HG03108 (cell line): Measurements from ENCODE around the gene ADAM10.
"Not testable (repeated sequence)": the region's sequence is repeated elsewhere in the genome, so short reads cannot be mapped to it uniquely, and the experiment has no call there.

Experiments
- ATAC-seq: cut with Tn5 transposase; IDR thresholded peaks from one replicate; pipeline ENCODE4 v1.9.1; 2021; ENCODE audit warnings: moderate library complexity; ENCODE audit not compliant: unreplicated experiment

The ADAM10 gene, protein sequence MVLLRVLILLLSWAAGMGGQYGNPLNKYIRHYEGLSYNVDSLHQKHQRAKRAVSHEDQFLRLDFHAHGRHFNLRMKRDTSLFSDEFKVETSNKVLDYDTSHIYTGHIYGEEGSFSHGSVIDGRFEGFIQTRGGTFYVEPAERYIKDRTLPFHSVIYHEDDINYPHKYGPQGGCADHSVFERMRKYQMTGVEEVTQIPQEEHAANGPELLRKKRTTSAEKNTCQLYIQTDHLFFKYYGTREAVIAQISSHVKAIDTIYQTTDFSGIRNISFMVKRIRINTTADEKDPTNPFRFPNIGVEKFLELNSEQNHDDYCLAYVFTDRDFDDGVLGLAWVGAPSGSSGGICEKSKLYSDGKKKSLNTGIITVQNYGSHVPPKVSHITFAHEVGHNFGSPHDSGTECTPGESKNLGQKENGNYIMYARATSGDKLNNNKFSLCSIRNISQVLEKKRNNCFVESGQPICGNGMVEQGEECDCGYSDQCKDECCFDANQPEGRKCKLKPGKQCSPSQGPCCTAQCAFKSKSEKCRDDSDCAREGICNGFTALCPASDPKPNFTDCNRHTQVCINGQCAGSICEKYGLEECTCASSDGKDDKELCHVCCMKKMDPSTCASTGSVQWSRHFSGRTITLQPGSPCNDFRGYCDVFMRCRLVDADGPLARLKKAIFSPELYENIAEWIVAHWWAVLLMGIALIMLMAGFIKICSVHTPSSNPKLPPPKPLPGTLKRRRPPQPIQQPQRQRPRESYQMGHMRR

DNA sequence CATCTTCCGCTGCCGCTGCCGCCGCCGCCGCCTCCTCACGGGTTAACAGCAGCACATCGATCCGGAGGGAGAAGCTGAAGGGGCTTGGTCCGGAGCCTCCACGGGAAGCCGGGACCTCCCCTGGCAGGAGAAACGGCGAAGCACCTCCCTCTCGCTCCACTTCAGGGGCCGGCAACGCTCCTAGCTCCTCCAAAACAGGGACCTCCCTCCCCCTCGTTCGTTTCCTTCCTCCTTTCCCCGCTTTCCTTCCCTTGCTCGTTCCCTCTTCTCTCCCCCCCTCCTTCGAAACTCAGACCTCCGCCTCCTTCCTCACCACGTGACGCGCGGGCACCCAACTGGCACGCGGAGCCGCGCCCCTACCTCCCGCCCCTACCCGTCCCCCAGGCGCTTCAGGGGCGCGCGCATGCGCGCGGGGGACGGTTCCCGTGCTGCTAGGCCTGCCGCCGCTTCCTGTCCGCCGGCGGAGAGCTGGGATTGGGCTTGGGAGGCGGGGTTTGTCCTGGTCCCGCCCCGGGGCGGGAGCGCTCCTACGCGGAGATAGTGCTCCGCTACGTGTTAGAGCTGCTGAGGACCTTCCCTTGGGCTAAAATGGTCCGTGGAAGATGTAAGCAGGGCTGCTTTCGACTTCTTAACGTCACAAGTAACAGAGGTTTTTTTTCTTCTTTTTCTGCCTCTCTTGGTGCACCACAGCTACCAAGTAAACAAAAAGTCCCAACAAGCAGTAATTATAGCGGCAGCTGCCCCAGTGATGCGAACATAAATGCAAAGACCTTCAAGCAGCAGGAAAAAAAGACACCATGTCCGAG lies at the start of gene ADAM10:
TSS of gene ADAM10 (minus strand) at position 176 of the 806 bp plus-strand sequence. CDS start at position 3, 173 bp downstream.
- peak; percentile 88 for ATAC-seq

DNA sequence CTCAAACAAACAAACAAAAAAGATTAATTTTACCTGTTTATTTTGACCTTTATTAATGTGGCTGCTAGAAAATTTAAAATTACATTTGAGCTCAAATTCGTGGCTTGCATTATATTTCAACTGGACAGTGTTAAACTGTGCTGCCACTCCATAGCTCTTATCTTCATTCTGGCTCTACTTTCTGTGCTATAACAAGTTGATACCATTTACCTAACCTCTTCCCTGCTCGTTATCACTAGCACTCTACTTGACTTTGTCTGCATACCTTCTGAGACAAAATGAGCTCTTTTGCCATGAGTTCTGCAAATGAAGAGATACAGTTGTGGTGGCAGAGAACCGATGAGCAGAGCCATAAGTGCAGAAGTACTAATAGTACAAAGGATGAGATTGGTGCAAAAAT lies 48.0 kb upstream of the ADAM10 start:
- ATAC-seq: no peak

DNA sequence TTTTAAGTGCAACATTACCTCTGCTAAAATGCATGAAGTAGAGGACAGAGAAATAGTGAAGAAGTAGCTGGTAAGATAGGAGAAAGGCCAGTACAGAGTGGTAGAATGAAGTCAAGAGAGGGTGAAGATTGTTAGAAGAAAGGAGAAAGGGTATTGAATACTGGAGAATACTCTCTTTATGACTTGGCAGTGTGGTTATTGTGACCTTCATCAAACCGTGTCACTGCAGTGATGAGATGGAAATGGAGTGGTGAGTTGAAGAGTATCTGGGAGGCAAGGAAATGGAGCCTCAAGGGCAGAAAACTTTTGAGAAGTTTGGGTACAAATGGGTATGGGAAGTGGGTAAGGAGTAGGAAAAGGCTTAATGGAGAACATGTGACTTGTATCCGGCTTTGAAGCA lies 46.3 kb upstream of the ADAM10 start:
- ATAC-seq: no peak

DNA sequence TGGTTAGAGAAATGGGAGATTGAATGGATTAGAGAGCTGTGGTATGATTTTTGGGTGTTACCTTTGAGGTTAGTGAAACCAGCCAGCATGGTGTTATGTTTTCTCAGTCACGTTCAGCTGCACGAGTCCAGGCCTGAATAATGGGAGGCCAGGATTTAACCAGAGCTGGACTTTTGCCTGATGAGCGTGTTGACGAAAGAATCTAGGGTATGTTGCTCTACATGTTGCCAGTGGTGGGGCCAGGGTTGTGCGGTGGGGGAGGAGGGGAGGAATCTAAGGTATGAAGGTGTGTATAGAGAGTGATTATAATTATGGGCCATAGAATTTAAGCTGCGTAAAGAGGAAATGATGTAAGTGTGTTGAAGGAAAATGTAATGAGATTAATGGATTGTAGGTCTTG lies 44.4 kb upstream of the ADAM10 start:
- ATAC-seq: no peak

DNA sequence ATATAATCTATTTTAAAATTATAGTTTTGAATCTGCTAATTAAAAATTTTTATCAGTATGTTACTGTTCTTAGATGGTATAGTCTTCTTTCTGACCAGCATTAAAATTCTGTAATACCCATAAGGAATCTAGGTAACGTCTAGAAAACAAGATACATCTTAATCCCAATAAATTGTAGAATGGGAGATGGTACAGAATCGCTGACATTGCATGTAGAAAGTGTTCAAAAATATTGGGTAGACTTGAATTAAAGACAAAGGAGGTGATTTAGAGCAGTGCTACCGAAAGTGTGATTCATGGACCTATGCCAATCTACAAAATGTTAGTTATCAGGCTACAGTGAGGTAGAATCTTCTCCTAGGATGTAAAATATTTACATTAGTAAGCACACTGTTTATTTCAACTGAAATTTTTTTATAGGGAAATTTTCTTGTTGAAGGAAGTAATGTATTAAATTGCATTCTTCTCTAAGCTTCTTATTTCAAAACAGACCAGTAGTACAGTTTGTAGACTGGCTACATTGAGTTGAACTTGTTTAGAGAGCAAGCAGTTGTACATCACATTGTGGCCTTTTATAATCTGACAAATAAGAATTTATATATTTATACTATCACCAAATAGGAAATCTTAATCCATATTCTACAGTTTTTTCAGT lies 38.7 kb upstream of the ADAM10 start:
- ATAC-seq: no peak

DNA sequence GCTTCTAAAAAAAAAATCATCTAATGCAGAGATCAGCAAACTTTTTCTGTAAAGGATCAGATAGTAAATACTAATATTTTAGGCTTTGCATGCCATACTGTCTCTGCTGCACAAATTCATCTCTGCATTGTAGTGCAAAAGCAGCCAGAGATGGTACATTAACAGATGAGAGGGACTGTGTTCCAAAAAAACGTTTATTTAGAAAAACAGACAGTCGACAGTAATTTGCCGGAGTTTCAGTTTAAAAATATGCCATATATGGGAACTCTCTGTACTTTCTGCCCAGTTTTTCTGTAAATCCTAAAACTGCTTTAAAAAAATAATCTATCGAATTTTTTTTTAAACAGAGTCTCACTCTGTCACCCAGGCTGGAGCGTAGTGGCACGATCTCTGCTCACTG lies 35.8 kb upstream of the ADAM10 start:
- ATAC-seq: no peak

DNA sequence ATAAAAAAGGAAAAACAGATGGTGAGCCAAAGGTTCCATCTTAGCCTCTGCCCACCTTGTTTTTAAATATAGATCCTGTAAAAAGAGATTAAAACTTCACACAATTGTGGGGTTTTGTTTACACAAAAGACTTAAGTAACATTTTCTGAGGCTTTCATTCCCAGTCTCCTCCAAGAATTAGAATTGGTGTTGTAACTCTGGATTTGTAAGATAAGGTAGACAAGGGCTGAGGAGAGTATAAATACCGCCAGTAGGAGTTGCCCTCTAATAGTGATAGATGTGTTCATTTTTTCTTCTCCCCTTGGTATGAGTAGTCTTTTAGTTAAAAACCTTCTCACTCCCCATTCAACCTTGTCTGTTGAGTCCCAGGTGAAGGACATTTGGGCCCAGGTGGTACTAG lies 30.0 kb upstream of the ADAM10 start:
- ATAC-seq: no peak

DNA sequence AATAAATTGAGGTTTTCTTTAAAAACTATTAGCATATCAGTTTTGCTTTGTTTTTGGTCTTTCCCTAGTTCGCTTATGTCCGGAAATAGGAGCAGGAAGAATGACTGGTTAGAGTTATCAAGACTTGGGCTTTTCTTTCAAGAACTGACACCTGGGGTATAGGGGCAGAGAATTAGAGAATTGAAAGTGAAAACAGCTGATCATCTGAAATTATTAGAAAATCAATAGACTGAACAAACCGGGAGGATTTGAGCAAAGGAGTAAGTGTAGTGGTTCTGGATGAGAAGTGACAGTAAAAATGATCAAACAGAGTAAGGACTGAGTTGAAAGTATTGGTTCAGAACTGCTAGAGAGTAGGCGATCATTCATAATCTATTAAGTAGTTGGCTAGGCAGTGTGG lies 27.6 kb upstream of the ADAM10 start:
- ATAC-seq: no peak

DNA sequence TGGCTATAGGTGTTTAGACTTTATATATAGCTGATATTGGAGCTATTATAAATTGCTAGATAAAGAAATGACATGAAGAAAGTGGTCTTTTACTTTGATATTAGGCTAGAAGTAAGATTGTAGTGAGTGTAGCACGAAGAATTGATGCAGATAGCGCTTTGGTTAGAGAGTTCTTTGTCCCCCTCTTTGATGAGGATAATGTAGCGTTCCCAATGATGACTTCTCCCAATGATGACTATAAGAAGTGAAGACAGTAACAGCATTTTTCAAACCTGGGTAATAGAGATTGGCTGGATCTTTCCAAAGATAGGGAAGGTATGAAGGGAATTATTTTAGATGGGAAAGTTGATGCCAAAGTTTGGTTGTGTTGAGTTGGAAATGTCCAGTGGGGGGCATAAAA lies 25.9 kb upstream of the ADAM10 start:
- ATAC-seq: no peak

DNA sequence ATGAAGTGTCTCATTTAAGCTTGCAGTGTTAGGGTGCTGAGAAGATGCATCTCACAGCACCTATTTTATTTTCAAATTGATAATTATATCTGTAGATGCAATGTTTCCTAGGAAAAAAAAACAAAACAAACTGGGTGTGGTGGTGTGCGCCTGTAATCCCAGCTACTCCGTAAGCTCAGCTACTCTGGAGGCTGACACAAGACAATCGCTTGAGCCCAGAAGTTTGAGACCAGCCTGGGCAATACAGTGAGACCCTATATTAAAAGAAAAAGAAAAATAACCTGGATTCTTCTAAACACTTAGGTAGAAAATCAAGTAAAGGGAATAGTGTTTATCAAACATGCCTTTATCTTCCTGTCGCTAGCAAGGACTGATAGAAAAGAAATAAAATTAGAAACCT lies 23.5 kb upstream of the ADAM10 start:
- ATAC-seq: no peak

DNA sequence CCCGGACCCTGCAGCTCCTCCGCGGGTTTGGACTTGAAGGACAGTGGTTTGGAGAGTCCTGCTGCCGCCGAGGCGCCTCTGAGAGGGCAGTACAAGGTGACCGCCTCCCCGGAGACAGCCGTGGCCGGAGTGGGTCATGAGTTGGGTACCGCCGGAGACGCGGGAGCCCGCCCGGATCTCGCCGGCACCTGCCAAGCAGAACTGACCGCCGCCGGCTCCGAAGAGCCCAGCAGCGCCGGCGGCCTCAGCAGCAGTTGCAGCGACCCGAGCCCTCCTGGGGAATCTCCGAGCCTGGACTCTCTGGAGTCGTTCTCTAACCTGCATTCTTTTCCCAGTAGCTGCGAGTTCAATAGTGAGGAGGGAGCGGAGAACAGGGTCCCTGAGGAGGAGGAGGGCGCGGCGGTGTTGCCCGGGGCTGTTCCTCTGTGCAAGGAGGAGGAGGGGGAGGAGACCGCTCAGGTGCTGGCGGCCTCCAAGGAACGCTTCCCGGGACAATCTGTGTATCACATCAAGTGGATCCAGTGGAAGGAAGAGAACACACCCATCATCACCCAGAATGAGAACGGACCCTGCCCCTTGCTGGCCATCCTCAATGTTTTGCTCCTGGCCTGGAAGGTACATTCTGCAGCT lies 22.2 kb upstream of the ADAM10 start:
- peak; percentile 2 for ATAC-seq

DNA sequence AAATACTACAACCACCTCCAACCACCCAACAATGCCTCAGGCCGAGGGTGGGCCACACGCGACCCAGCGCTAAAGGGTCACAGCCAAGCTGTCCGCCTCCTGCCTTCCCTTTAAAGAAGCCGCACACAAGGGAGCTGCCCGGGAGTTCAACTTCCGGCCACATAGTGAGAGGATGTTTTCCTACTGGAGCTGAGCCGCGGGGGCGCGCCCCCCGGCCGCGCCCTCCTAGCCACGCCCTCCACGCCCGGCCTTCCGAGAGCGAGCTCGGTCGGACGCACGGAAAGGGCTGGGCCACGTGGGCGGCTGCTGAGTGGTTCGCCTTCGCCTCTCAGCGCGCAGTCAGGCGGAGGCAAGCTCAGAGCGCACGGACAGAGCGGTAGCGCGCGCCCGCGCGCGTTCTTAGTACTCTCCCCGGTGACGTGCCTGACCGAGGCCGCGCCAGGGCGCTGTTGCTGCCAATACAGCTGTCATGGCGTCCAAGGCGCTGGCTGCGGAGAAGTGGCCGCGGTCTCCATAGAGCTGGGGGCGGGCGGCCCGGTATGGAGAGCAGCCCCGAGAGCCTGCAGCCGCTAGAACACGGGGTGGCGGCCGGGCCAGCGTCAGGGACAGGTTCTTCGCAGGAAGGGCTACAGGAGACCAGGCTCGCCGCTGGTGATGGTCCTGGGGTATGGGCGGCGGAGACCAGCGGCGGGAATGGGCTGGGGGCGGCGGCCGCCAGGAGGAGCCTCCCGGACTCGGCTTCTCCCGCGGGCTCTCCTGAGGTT lies 21.5 kb upstream of the ADAM10 start, which contains the start of gene MINDY2:
TSS of gene MINDY2 (plus strand) at position 446 of the 764 bp plus-strand sequence. CDS start at position 540, 94 bp downstream.
- ATAC-seq: peak; percentile 95

DNA sequence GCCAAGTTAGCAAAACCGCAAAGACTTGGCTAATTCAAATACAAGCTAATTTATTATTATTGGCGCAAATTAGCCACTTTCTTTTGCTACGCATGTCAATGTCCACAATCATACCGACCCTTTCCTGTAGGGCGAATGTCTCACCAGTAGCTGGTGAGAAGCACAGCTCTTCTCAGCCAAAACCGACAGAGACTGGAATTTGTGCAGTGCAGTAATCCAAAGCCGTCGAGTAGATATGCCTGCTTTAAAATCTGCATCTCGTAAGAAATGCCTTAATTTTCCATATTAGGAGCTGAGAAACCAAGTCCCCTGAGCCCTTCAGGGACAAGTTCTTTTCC lies 21.0 kb upstream of the ADAM10 start:
- ATAC-seq: no peak

DNA sequence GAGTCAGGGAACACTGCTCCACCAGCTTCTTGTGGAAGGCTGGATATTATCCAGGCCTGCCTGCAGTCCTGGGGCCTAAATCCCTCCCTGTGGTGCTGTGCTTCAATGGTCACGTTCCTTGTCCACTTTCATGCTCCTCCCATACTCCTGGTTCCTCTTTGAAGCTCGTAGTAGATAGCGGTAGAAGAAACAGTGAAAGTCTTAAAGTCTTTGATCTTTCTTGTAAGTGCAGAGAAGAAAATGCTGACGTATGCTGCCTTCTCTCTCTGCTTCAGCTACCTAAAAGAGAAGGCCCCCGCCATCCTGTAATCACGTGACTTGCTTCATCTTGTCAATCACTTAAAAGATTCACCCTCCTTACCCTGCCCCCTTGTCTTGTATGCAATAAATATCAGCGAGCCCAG lies 19.1 kb upstream of the ADAM10 start:
- not testable (repeated sequence) for ATAC-seq

DNA sequence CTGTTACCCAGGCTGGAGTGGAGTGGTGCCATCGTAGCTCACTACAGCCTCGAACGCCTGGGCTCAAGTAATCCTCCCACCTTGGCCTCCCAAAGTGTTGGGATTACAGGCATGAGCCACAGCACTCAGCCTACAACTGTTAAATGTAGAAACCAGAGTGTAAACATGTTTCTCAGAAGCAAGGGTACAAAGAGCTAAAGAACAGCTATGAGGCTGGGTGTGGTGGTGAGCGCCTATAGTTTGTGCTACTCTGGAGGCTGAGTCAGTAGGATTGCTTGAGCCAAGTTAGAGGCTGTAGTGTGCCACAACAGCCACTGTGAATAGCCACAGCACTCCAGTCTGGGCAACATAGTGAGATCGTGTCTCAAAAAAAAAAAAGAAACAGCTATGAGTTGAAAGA lies 16.8 kb upstream of the ADAM10 start:
- ATAC-seq: no peak

DNA sequence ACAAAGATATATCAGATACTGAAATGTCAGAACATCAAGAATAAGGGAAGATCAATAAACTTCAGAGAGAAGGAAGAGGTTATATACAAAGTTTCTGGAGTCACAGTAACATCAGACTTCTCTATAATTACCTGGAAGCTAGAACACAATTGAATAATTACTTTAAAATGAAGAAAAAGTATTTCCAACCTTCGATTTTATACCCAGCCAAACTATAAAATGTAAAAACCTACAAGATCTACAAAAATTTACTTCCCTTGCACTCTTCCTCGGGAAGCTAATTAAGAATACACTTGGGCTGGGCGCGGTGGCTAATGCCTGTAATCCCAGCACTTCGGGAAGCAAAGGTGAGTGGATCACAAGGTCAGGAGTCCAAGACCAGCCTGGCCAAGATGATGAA lies 15.0 kb upstream of the ADAM10 start:
- ATAC-seq: no peak

DNA sequence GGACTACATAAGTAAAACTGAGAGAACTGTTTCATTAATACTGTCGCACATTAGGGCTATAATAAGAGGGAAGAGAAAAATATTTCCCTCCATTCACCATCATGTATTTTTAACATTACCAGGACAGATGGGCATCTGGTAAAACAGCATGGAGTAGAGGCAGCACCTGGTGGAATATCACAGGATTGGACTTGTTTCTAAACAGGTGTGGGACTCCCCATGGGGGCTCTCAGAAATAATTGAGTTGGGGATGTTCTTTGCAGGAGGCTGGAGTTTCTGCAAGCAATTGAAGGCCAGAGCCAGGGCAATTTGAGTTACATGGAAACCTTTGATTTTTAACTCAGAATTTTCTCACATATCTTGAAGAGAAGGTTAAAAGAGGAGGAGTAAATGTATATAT lies 13.2 kb upstream of the ADAM10 start:
- no peak for ATAC-seq

DNA sequence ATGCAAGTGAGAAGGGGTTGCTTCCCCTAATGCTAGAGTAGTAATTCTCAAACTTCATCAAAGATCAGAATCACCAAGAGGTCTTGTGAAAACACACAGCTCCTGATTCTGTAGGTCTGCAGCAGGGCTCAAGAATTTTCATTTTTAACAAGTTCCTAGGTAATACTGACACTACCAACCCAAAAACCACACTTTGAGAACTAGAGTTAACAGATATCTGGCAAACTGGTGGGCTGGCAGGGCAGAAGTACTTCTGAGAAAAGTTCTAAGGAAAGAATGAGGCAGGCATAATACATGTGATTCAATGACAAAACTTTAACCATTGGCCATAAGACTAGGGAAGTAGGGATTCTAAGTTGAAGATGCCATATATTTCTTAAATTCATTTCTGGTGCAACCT lies 12.8 kb upstream of the ADAM10 start:
- ATAC-seq: no peak

DNA sequence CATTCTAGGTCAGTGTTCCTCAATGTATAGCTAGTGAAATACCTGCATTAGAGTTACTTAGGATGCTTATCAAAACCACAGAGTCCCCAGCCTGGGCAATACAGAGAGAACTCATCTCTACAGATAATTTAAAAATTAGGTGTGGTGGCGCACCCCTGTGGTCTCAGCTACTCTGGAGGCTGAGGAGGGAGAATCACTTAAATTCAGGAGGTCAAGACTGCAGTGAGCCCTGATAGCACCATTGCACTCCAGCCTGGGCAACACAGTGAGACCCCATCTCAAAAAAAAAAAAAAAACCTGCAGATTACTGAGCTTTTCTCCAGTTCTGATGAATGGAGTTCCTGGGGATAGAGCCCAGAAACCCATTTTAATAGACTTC lies 11.5 kb upstream of the ADAM10 start:
- no peak for ATAC-seq
